Myocyte (in vitro differentiated cells): ENCODE results near the gene FAM222A. TPM values are rescaled to one million over a fixed set of nuclear protein-coding genes. Genes with fewer than 3 reads are reported as not detected.

Source experiments
- DNase-seq: peaks from one replicate; pipeline ENCODE4 v3.0.0-alpha.2; 2012; ENCODE audit warnings: low read depth
- total RNA-seq: library from RNA; depleted of rRNA; stranded (reverse); fragments of >200 nt; gene quantifications from 2 replicates; pipeline ENCODE4 v1.2.3, GENCODE V29; 2014

FAM222A gene
- total RNA-seq, 1 donor from 2014 or later, result 5.7 TPM

DNA sequence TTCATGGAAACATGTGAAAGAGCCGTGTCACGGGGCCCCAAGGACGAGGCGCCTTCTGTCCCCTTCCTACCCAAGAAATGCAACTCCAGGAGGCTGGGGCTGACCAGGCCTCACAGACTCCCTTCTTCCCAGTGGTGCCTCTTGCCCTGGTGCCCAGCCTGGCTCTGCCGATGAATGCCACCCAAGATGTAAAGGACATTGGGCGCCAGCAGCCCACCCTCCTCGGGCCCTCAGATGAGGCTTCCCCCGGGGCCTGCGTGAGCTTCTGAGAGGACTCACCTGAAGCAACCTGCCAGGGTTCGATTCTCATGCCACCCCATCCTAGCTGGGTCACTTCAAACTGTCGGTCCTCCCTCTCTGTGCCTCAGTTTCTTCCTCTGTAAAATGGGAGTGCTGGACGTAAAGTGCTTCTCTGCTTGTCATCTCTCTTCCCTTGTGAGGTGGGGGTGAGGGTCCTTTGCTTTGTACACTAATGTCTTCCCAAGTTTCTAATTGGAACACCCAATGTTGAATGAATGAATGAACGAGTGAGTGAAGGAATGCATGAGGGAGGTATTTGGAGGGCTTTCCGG is 10.8 kb downstream of the FAM222A start:
- DNase-seq, result no peak

DNA sequence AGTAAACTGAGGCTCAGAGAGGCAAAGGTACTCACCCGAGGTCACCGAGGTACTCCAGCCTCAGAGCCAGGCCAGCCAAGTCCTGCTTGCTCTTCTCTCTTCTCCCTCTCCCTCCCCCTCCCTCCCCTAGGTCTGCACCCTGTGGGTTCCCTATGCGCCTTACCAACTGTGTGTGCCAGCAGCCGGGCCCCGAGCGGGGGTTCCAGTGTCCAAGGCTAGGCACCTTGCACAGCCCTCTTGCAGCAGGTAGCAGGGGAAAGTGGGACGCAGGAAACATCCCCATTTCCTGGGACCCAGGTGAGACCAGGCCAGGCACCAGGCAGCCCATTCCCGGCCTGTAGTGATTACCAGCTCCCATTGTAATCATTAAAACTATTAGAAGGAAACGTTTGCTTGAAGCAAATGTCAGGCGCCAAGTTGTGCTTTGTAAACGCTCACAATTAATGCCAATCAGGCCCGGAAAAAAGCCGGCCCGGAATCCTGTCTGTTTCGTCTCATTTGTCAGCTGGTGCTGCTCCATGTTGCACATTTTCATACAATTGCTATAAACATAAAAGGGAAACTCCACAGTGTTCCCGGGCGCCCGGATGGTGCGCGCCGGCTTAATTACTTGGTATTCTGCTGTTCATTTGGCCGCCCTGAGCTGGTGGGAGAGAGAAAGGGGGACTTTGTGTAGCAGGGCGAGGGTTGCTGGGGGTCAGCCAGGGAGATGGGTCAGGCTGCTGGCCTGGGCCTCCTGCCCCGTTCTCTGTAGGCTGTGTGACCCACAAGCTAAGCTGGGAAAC is 11.9 kb downstream of the FAM222A start:
- DNase-seq, result no peak

DNA sequence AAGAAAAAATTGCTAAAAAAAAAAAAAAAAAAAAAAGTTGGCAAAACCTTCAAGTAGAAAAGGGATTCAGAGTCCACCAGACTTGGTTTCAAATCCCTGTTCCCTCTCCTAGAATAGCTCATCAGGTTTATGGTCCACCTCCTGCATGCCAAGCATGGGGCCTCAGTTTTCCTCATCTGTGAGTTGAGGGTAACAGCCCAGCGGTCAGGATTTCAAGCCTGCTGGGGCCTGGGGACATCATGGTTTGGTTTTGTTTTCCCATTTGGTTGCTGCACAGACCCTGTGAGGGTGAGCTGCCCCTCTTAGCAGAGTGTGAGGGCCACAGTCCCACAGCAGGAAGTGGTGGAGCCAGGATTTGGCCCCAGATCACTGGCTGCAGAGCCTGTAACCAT is 12.5 kb downstream of the FAM222A start:
- no peak for DNase-seq

DNA sequence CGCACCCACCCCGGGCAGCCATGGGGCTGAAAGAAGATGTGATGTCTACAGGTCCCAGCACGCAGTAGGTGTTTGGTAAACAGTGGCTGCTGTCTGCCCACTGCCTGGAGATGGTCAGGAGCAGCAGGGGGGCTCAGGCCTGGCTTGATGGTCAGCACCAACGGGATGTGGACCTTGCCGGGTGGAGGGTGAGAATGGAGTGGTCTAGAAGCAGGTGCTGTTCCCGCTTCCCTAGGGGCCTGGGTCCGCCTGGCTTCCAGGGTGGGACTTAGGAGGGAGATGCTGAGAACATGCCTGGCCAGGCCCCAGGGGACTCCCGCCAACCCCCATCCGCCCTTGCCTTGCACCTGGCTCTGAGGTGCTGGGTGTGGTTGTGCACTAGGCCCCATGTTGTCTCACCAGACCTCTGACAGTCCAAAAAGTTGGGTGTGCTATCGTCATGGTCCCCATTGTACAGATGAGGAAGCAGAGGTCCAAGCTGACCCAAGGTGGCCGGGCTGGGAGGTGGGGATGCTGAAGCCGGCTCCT is 12.9 kb downstream of the FAM222A start:
- no peak for DNase-seq

DNA sequence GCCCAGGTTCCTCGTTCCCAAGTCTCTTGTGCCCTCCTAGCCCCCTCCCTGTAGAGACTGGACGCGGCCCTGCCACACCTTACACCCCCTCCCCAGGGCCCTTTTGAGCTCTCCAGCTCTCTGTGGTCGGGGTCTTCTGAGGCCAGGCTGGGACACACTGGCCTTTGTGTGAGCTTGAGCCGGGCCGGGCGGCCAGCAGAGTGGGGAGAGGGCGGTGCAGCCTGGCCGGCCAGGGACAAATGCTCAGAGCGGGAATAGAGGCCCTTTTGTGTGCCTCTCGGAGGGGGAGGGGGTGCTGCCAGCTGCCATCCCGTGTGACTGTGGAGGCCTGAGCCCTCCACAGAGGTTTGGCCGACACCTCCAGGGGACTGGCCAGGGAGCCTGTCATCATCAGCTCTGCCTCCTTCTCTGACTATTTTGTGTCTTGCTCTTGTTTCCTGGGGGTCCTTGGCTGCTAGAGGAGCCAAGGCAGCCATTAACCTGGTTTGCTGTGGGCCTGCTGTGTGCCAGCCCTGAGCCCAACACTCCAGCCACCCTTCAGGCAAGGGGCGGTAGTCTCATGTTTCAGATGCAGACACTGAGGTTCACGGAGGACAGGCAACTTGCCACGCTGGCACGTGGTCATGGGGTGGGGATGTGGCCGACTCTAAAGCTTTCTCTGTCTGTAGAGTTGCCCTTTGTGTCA is 13.6 kb downstream of the FAM222A start:
- peak; percentile 70 for DNase-seq

DNA sequence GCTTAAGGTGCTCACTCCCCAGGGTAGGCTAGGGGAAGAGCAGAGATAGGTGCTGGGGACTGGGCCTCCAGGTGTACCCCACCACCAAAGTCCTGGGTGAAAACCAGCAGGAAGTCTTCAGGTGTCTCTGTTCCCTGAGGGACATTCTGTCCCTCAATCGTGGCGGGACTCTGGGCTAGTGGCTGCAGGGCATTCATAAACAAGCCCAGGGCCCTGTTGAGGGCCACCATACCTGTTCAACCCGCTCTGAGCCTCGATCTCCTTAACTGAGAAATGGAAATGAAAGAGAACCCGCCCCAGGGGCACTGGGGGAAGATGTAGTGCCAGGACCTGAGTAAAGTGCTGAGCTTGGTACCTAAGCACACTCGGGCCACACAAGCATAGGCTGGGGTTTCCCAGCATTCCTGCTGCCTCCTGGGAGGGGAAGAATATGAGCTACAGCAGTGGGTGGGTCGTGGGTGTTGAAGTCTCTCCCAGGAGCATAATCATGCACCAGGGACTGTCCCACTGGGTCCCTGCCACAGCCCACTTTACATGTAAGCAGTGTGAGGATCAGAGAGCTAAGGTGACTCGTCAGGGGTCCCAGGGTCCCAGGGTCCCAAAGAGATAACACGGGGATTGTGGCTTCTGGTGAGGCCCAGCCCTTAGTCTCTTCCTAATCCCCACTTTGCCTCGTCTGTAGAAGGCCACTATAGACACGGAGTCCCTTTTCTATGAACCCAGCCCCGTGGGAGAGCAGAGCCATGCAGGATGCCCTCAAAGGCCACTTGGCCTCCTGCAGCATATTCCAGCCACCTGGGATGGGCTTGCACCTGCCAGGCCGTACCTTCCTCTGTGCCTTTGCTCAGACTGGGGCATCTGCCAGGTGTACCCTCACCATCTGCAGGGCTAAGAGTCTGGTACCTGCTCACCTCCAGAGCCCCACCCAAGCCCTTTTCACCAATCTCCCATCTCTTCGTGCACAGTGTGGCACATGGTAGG is 14.4 kb downstream of the FAM222A start:
- no peak for DNase-seq

DNA sequence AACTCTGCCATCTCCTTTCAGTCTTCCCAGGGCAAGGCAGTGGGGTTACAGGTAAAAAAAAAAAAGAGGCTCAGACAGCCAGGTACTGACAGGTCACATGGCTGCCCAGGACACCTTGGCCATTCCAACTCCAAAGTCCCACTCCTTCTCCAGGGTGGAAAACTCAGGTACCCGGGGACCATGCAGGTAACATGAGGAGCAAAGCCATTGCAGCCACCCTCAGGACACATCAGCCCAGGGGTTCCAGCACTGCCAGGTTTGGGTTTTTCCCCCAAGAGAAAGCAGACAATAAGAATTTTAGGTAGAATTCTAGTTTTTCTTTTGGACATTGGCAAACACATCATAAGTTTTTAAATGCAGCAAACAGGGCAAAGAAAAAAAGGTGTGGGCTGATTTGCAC is 15.3 kb downstream of the FAM222A start:
- DNase-seq, result no peak

DNA sequence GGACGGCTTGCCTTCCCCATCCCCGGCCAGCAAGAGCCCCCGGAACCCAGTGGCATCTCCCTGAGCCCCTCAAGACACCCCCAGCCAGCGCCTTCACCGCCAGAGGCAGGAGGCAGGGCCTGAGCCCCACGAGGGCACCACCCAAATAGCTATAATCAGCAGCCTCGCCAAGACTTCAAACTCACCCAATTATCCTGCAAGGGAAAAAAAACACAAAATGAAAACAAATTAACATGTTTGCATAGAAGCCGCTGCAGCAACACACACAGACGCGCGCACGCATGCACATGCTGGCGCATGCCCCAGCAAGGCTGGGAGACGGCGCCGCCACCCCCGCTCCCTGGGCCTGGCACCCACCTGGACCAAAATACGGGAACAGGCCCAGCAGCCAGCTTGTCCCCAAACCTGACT is 15.8 kb downstream of the FAM222A start:
- DNase-seq, result no peak

DNA sequence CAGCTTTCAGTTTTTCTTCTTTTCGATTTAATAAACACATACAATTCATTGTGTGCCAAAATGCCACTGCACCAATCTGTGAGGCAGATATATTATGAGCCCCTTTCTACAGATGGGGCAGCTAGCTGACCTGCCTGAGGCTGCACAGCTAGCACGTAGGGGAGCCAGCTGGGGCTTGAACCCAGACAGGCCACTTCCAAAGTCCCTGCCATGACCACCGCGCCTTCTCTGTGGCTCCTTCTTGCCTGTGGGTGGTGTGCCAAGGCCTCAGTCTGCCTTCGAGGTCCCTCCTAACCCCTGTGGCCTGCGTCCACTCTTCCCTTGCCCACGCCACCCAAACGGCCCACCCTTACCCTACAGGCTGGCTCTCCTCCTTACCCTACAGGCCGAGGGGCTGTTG is 16.2 kb downstream of the FAM222A start:
- DNase-seq, result no peak

DNA sequence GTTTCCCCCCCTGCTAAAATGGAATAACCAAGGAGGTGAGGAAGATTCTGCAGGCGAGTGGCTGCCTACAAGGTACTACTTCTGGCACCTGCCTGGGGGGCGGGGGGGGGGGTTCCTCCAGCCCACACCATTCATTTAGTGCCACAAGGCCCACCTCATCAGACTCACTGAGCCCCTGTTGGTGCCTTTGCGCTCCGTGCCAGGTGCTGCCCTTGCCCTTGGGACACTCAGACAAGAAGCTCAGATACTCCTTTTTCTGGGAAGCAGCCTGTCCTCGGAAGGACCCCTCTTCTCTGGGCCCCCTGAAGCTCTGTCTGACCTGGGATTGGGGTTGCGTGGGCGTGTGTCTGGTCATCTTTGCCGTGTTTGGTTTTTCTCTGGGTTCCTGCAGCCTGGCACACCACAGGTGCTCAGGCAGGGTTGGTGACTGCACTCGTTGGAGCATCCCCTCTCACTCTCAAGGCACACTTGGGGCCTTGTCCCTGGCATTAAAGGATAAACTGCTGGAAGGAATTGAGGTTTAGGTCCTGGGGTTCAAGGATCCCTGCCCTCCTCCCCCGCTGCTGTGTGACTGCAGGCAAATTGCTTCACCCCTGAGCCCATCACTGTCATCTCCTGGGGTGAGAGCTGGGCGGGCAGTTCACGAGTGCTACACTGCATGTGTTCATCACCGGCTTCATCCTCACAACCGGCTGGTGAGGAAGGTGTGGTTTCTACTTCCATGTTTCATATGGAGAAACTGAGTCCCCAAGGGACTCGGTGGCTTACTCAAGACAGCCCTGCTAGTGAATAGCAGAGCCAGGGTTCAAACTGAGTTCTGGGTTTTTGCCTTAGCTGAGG is 16.9 kb downstream of the FAM222A start:
- DNase-seq, result no peak

DNA sequence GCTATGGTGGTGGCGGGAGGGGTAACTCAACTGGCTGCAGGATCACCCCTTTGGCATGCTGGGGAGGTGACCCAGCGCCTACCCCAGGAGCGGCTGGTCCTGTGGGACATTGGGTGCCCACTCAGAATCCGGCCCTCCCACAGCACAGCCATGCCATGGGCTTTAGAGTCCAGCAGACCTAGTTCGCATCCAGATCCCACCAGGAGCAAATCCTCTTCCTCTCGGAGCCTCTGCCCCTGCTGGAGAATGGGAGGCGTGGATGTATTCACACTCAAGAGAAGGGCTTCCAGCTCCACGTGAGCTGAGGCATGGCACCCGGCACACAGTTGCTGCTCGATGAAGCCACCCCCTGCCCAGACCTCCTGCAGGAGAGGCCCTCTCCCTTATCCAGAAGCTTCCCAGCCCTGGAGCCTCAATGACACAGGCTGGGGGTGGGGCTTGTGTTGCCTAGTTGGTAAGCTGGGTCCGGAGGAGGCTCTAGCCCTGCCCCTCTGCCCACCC is 17.7 kb downstream of the FAM222A start:
- no peak for DNase-seq

DNA sequence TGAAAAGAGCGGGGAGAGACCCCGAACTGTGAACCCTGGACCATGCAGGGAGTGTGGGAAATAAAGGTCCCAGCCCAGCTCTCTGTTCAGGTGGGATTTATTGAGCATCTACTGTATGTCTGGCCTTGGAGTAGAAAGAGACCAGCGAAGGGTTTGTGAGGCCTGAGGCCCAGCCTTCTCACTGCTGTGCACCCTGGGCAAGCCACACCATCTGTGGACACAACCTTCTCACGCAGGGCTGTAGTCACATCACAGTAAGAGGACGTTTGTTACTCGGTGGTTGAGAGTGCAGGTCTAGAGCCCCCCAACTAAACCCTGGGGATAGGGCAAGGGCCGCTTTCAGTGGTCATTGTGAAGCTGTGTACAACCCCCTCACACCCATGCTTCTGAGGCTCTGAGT is 18.2 kb downstream of the FAM222A start:
- DNase-seq, result no peak

DNA sequence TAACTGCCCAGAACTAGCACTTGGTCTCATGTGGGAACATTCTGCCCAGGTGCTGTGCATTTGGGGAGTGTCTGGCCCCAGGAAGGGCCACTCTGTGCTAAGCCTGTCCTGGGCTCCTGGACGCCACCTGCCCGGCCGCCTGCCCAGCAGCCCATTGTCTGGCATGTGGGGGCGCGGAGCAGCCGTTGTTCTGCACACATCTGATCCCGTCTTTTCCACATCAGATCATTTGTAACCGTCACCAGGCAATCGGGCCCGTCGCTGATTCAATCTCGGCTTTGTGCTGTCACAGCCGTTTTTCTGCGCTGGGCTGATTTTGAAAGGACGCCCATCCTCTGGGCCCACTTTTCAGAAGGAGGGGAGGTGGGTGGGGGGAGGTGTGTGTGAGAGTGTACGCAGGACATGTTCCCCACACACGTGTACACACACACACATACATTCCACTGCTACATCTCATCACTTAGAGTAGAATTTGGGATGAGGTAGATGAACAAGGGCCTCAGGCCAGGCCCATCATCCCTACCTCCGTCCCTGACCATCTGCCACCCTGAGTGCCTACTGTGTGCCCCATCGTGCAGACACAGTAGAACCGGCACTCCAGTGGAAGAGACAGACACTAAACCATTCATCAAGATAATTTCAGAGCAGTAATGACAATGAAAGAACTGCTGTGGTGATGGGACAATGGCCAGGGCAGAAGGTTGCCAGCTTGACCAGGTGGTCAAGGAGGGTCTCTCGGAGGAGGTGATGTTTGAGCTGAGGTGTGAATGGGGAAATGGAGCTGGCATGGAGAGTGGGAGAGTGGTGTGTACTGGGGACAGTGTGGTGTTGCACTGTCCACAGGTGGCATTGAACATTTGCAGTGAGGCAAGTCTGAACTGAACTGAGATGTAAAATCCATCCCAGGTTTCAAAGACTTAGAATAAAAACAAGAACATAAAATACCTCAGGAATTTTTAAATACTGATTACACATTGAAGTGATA is 19.0 kb downstream of the FAM222A start:
- DNase-seq, result no peak

DNA sequence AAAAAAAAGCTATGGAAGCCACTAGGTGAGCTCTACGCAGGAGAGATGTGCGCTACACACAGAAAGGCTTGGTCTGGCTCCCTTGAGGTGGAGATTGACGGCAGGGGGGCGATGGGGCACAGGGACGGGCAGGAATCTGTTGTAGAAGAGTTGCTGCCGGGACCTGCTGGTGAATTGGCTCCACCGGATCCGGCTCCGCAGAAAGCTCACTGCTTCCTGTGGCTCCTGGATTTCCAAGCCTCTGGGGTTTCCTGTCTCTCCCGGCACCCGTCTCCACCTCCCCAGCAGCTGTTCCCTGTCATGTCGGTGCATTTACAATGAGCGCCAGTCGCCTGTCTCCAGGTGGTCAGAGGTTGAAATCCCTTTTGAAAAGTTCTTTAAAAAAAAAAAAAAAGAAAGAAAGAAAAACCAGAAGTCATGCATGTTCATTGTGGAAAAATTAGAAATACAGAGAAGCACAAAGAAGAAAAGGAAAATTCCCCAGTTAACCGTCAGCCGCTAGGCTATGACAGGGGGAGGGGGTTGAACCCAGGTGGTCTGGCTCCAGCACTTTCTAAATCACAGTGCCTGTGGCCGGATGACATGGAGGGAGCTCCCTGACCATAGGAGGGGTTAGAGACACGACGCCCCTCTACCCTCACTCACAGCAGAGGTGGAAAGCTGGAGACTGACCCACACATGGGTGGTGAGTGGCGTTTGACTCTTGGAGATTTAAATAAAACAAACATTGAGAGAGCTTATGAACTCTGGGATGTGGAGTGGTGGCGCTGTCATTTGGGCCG is 20.8 kb downstream of the FAM222A start:
- DNase-seq, result peak; percentile 50

DNA sequence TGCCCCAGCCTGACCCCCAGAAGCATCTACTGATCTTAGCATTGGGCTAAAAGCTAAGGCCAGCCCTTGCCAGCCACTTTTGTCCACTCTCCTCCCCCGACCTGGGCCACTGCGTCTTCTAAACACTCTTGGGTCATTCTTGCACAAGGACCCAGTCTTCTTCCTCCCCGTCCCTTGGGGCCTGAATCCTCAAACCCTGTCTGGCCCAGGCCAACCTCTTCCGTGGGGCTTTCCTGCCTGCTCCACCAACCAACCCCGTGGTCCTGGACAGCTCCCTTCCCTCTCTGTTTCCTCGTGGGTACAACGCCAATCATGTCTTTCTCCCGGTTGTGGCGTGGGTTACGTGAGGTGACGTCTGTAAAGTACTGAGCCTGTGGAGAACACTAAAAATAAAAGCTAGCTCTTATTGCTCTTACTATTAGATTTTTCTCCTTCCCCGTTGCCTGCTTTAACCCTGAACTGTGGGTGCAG is 21.5 kb downstream of the FAM222A start:
- DNase-seq, result no peak

DNA sequence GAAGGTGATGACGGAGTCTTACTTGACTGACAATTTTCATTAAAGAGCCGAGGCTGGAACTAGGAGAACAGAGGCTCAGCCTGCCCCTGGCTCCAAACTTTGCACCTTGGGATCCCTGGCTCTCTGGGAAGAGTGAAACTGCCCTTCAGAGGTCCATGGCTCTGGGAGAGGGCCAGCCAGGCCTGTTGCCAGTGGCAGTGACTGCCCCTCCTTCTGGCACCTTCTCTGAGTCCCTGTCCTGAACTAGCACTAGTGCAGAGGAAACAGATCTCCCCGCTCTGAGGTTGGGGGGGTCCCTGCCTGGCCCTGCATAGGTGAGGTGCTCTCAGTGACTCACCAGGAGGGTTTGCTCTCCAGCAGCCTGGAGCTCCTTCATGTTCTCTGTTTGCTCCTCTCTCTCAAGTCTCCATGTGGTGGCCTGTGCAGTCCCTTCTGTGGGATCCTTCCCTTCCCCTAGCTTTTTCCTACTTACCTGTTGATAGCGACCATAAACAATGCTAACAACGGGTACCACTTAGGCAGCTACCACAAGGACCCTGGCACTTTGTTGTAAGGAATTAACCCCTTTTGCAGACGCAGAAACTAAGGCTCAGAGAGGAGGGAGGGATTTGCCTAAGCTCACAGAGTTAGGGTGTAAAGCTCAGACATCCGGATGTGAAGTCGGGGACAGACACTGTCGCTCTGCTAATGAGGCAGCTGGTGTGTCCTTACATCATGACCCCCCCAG is 22.4 kb downstream of the FAM222A start:
- no peak for DNase-seq

DNA sequence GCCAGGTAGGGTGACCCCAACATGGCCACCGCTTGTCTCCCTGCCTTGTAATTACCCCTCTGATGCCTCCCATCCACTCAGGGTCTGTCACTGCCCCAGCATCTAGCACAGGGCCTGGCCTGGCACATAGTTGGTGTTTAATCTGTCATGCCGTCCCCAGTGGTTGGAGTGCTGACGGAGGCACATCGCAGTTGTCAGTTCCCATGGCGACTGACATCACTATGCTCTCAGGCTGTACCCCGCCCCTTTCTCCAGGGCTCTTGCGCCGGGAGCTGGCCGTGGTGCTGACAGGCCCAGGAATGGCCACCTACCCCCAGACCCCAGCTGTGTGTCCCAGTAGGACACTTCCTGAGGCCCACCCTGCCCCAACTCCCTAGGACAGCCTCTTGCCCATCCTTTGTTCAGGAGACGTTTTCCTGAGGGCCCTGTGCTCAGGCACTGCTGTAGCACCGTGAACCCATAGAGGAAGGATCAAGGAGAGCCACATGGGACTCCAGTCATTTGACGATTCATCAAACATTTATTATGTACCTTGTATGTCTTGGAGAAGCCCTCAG is 23.0 kb downstream of the FAM222A start:
- peak; percentile 71 for DNase-seq
